GM10266 (cell line): ENCODE results near the gene PTDSS2.
A peak's percentile ranks its signal among the peaks of the same experiment; 100 is the strongest.

ENCODE experiments used
- DNase-seq: peaks from one replicate; pipeline ENCODE4 v3.0.0; 2012; ENCODE audit errors: extremely low spot score
- CTCF ChIP-seq: IDR thresholded peaks from 2 replicates; pipeline ENCODE4 v1.5.1; 2012; ENCODE audit warnings: mild to moderate bottlenecking, low read depth; ENCODE audit not compliant: control insufficient read depth, insufficient read depth; ENCODE audit errors: missing control alignments

The PTDSS2 gene

GRCh38 chr11:439315-440064 lies 10.6 kb upstream of the PTDSS2 start:
- TF ChIP-seq CTCF, result no peak
- no peak for DNase-seq

GRCh38 chr11:440065-441042 lies 9.7 kb upstream of the PTDSS2 start:
- TF ChIP-seq CTCF, result peak; percentile 8
- DNase-seq, result no peak

GRCh38 chr11:441043-441417 lies 9.0 kb upstream of the PTDSS2 start:
- no peak for TF ChIP-seq CTCF
- no peak for DNase-seq

- TF ChIP-seq CTCF, result no peak
- DNase-seq, result peak; percentile 92
These were observed 8.4 kb upstream of the PTDSS2 start, which contains the start of gene ANO9 for GRCh38 chr11:441418-442274. Gene ANO9, minus strand, starts transcription at chr11:442011. Its CDS starts 85 bp downstream, at chr11:441926.

- no peak for TF ChIP-seq CTCF
- no peak for DNase-seq
These were observed 7.4 kb upstream of the PTDSS2 start for GRCh38 chr11:442611-443081.

- no peak for TF ChIP-seq CTCF
- DNase-seq, result no peak
These were observed 6.4 kb upstream of the PTDSS2 start for GRCh38 chr11:443542-444199.
